ENCODE results near the gene GALNTL6. TPM values are rescaled to one million over a fixed set of nuclear protein-coding genes. Genes with fewer than 3 reads are reported as not detected.

Gene GALNTL6
- total and polyA plus RNA-seq, 2 donors (not counting 3 experiments of a cell fraction or from before 2014, with no cell fraction given), result not detected

DNA sequence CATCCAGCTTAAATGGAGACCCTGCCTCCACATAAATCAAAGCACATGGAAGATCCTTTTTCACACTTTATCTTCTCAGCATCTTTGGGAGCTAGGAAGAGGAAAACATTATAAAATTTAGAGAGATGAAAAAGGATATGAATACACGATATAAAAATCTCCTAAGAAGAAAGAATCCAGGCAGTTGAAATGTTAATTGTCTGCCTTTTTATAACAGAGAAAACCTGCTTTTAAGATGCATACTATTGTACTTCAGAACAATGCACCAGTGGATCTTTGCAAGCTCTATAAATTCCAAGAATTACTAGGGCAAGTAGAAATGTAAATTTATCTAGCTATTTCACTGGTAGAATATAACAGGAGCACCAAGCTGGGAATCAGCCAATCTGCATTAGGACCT is 1055.1 kb downstream of the GALNTL6 start:
- intact Hi-C loops (cut with micrococcal nuclease), result no loop called here
- H3K4me1 ChIP-seq (ENCODE audit: control insufficient read depth, extremely low read depth, insufficient read depth, low read length), result no peaks in the 10 kb centered on the region
- dilution Hi-C loops (cut with MboI; ENCODE audit: extremely low pct_ligation_motif_present, low sequenced_read_pairs), result no loop called here
- no peak overlapping the region for H2AFZ ChIP-seq (ENCODE audit: low read depth, low read length)
- no peaks in the 10 kb centered on the region for H3K27me3 ChIP-seq (ENCODE audit: control insufficient read depth in 2 of 2, insufficient read depth in 2 of 2, low read length in 2 of 2)
- DNase-seq (ENCODE audit: low read depth, low spot score) (no peak), FAIRE-seq (no peak)
- no peak overlapping the region for H3K9ac ChIP-seq (replicated peaks; ENCODE audit: extremely low read depth, insufficient read depth, low read length)
- no peaks in the 10 kb centered on the region for H3K79me2 ChIP-seq (ENCODE audit: control insufficient read depth, insufficient read depth, low read length)
- CTCF ChIA-PET, result no interaction called here
- POLR2A ChIA-PET, result no interaction called here
- no peaks in the 10 kb centered on the region for H4K20me1 ChIP-seq (replicated peaks; ENCODE audit: control insufficient read depth, extremely low read depth, insufficient read depth, low read length)
- H3K4me3 ChIP-seq (replicated peaks in 1 of 3; ENCODE audit: insufficient read depth in 1 of 3, low read depth in 1 of 3, low read length in 3 of 3), result no peak overlapping the region
- H3K4me2 ChIP-seq (ENCODE audit: insufficient read depth, low read length), result no peak overlapping the region
- H3K9me1 ChIP-seq (replicated peaks; ENCODE audit: control insufficient read depth, extremely low read depth, insufficient read depth, low read length), result no peaks in the 10 kb centered on the region
- no peak for TF ChIP-seq POLR2A (IDR thresholded peaks at IDR 0.05; ENCODE audit: low read depth, low read length)
- TF ChIP-seq, protein P1, sequence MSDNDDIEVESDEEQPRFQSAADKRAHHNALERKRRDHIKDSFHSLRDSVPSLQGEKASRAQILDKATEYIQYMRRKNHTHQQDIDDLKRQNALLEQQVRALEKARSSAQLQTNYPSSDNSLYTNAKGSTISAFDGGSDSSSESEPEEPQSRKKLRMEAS (IDR thresholded peaks at IDR 0.05; ENCODE audit: insufficient read depth, insufficient read length), result no peak
- TF ChIP-seq FOS (IDR thresholded peaks at IDR 0.05; ENCODE audit: borderline replicate concordance, insufficient read depth, low read length), result no peak
- no peak for TF ChIP-seq JUN (IDR thresholded peaks at IDR 0.05; ENCODE audit: borderline replicate concordance, insufficient read depth, insufficient read length, low read depth)
- TF ChIP-seq, protein P2, sequence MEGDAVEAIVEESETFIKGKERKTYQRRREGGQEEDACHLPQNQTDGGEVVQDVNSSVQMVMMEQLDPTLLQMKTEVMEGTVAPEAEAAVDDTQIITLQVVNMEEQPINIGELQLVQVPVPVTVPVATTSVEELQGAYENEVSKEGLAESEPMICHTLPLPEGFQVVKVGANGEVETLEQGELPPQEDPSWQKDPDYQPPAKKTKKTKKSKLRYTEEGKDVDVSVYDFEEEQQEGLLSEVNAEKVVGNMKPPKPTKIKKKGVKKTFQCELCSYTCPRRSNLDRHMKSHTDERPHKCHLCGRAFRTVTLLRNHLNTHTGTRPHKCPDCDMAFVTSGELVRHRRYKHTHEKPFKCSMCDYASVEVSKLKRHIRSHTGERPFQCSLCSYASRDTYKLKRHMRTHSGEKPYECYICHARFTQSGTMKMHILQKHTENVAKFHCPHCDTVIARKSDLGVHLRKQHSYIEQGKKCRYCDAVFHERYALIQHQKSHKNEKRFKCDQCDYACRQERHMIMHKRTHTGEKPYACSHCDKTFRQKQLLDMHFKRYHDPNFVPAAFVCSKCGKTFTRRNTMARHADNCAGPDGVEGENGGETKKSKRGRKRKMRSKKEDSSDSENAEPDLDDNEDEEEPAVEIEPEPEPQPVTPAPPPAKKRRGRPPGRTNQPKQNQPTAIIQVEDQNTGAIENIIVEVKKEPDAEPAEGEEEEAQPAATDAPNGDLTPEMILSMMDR (IDR thresholded peaks at IDR 0.05; ENCODE audit: extremely low read depth in 1 of 2, insufficient read depth in 1 of 2, low read depth in 1 of 2, low read length in 2 of 2), result no peak
- no peak for TF ChIP-seq MYC (IDR thresholded peaks at IDR 0.05; ENCODE audit: low read depth, low read length)
- TF ChIP-seq GATA2 (IDR thresholded peaks at IDR 0.05; ENCODE audit: insufficient read depth, insufficient read length, low read depth, low read length), result no peak
- TF ChIP-seq EZH2 (IDR thresholded peaks at IDR 0.05; ENCODE audit: borderline replicate concordance, low read depth, low read length, severe bottlenecking), result no peak
- H3K9me3 ChIP-seq (replicated peaks; ENCODE audit: control insufficient read depth, insufficient read depth, low read length), result no peaks in the 10 kb centered on the region
- no peak overlapping the region for H3K27ac ChIP-seq (ENCODE audit: insufficient read depth, low read depth, low read length)
- BruUV-seq (replicated peaks), result no TSS peak
- no peaks in the 10 kb centered on the region for H3K36me3 ChIP-seq (ENCODE audit: control insufficient read depth in 2 of 2, extremely low read depth in 1 of 2, insufficient read depth in 2 of 2, low read length in 2 of 2)

All from endothelial cell of umbilical vein (primary cell).